ENCODE results near the gene NXN. TPM values are rescaled to one million over a fixed set of nuclear protein-coding genes. Genes with fewer than 3 reads are reported as not detected.

NXN gene
- polyA plus RNA-seq, 1 of the 3 experiments (the other 2 are of a cell fraction), result 23.9 TPM

- H3K9me3 ChIP-seq, result no peaks in the 10 kb centered on the region
- CTCF ChIA-PET, result no interaction called here
- H3K4me1 ChIP-seq (ENCODE audit: control insufficient read depth in 1 of 2, insufficient read depth in 2 of 2, low read depth in 1 of 2, low read length in 1 of 2), result peaks cover 0 to 4% of the 10 kb centered on the region in 2 experiments; a peak in 1 of 4 replicates
- no peak overlapping the region for H3K4me2 ChIP-seq
- TF ChIP-seq RFX5 (IDR thresholded peaks at IDR 0.05; ENCODE audit: low read length) (no peak), MEF2A (IDR thresholded peaks at IDR 0.05; ENCODE audit: borderline replicate concordance, low read depth) (no peak), EP300 (IDR thresholded peaks at IDR 0.05; ENCODE audit: borderline replicate concordance in 1 of 2, low read depth in 1 of 2, low read length in 1 of 2) (no peak)
- H3K9me2 ChIP-seq, result no peaks in the 10 kb centered on the region
- no peak overlapping the region for H3K27ac ChIP-seq (ENCODE audit: low read depth in 2 of 2, low read length in 1 of 2)
- no peak for DNase-seq
- 51% methylated on average over 5 of the region's 5 CpGs for WGBS (ENCODE audit: low lambda C conversion rate)
- no peak overlapping the region for H3K9ac ChIP-seq
- H3K27me3 ChIP-seq (ENCODE audit: insufficient read depth), result peaks cover 50% of the 10 kb centered on the region
- POLR2A ChIA-PET, result no interaction called here
- no peaks in the 10 kb centered on the region for H4K20me1 ChIP-seq (ENCODE audit: insufficient read depth)
- H3K79me2 ChIP-seq (ENCODE audit: insufficient read depth), result no peaks in the 10 kb centered on the region
- no peaks in the 10 kb centered on the region for H3K36me3 ChIP-seq (replicated peaks in 1 of 2; ENCODE audit: control insufficient read depth in 1 of 2, insufficient read depth in 2 of 2, low read length in 1 of 2)
- no peak overlapping the region for H2AFZ ChIP-seq (ENCODE audit: low read depth)
- no peak overlapping the region for H3K4me3 ChIP-seq (ENCODE audit: low read depth in 2 of 2, low read length in 1 of 2)
- H3F3A ChIP-seq (replicated peaks; ENCODE audit: insufficient read depth), result no peaks in the 10 kb centered on the region
These were observed 118.8 kb downstream of the NXN start for GRCh38 chr17:860805-861204.

- ChIA-PET CTCF (no interaction called here), POLR2A (no interaction called here)
- H3K79me2 ChIP-seq (ENCODE audit: insufficient read depth), result no peaks in the 10 kb centered on the region
- H3K4me1 ChIP-seq (ENCODE audit: control insufficient read depth in 1 of 2, insufficient read depth in 2 of 2, low read depth in 1 of 2, low read length in 1 of 2), result peaks cover 0 to 3% of the 10 kb centered on the region in 2 experiments; a peak in 1 of 4 replicates
- TF ChIP-seq ELF1 (IDR thresholded peaks at IDR 0.05), result no peak
- H3K4me2 ChIP-seq, result no peak overlapping the region
- peaks cover 50% of the 10 kb centered on the region for H3K27me3 ChIP-seq (ENCODE audit: insufficient read depth)
- no peaks in the 10 kb centered on the region for H3F3A ChIP-seq (replicated peaks; ENCODE audit: insufficient read depth)
- no peaks in the 10 kb centered on the region for H4K20me1 ChIP-seq (ENCODE audit: insufficient read depth)
- no peak overlapping the region for H3K4me3 ChIP-seq (ENCODE audit: low read depth in 2 of 2, low read length in 1 of 2)
- DNase-seq, result no peak
- 47% methylated on average over 4 of the region's 4 CpGs for WGBS (ENCODE audit: low lambda C conversion rate)
- H2AFZ ChIP-seq (ENCODE audit: low read depth), result no peak overlapping the region
- H3K27ac ChIP-seq (ENCODE audit: low read depth in 2 of 2, low read length in 1 of 2), result no peak overlapping the region
- H3K9me2 ChIP-seq, result no peaks in the 10 kb centered on the region
- H3K9me3 ChIP-seq, result no peaks in the 10 kb centered on the region
- H3K9ac ChIP-seq, result no peak overlapping the region
- H3K36me3 ChIP-seq (replicated peaks in 1 of 2; ENCODE audit: control insufficient read depth in 1 of 2, insufficient read depth in 2 of 2, low read length in 1 of 2), result no peaks in the 10 kb centered on the region
These were observed 119.8 kb downstream of the NXN start for GRCh38 chr17:859824-860195.

GRCh38 chr17:859061-859823 is 120.3 kb downstream of the NXN start:
- no peak overlapping the region for H3K27ac ChIP-seq (ENCODE audit: low read depth in 2 of 2, low read length in 1 of 2)
- no peak overlapping the region for H3K4me2 ChIP-seq
- H3K9me3 ChIP-seq, result no peaks in the 10 kb centered on the region
- POLR2A ChIA-PET, result no interaction called here
- CTCF ChIA-PET, result interaction anchor here (1.5 kb wide), 1 partner anchor 121 kb away, joined by 3 read pairs; the partner anchor contains the start of gene NXN
- no peaks in the 10 kb centered on the region for H3K79me2 ChIP-seq (ENCODE audit: insufficient read depth)
- H3K9ac ChIP-seq, result no peak overlapping the region
- peaks cover 48% of the 10 kb centered on the region for H3K27me3 ChIP-seq (ENCODE audit: insufficient read depth)
- no peaks in the 10 kb centered on the region for H3K36me3 ChIP-seq (replicated peaks in 1 of 2; ENCODE audit: control insufficient read depth in 1 of 2, insufficient read depth in 2 of 2, low read length in 1 of 2)
- H4K20me1 ChIP-seq (ENCODE audit: insufficient read depth), result no peaks in the 10 kb centered on the region
- H3F3A ChIP-seq (replicated peaks; ENCODE audit: insufficient read depth), result no peaks in the 10 kb centered on the region
- DNase-seq, result no peak
- H2AFZ ChIP-seq (ENCODE audit: low read depth), result no peak overlapping the region
- no peaks in the 10 kb centered on the region; a peak in 1 of 4 replicates for H3K4me1 ChIP-seq (ENCODE audit: control insufficient read depth in 1 of 2, insufficient read depth in 2 of 2, low read depth in 1 of 2, low read length in 1 of 2)
- H3K9me2 ChIP-seq, result no peaks in the 10 kb centered on the region
- WGBS (ENCODE audit: low lambda C conversion rate), result 67% methylated on average over 20 of the region's 20 CpGs
- H3K4me3 ChIP-seq (ENCODE audit: low read depth in 2 of 2, low read length in 1 of 2), result no peak overlapping the region
- TF ChIP-seq EP300 (IDR thresholded peaks at IDR 0.05; ENCODE audit: borderline replicate concordance in 1 of 2, low read depth in 1 of 2, low read length in 1 of 2) (no peak), MXI1 (IDR thresholded peaks at IDR 0.05; ENCODE audit: low read depth, low read length) (no peak), RFX5 (IDR thresholded peaks at IDR 0.05; ENCODE audit: low read length) (no peak), CTCF (IDR thresholded peaks at IDR 0.05) (no peak), SIN3A (IDR thresholded peaks at IDR 0.05; ENCODE audit: borderline replicate concordance, low read depth, low read length) (no peak), PBX3 (IDR thresholded peaks at IDR 0.05) (no peak), YY1 (IDR thresholded peaks at IDR 0.05; ENCODE audit: low read depth) (no peak), ELF1 (IDR thresholded peaks at IDR 0.05) (no peak), REST (IDR thresholded peaks at IDR 0.05; ENCODE audit: low read depth, low read length) (no peak), USF1 (IDR thresholded peaks at IDR 0.05; ENCODE audit: borderline replicate concordance, low read depth) (no peak), TEAD4 (IDR thresholded peaks at IDR 0.05; ENCODE audit: borderline replicate concordance, insufficient read depth) (no peak), POLR2AphosphoS5 (IDR thresholded peaks at IDR 0.05; ENCODE audit: low read depth, low read length) (no peak)
